Regular cardiac myocyte (primary cell): ENCODE data around the gene CCL28. TPM values are rescaled to one million over a fixed set of nuclear protein-coding genes. Genes with fewer than 3 reads are reported as not detected.

Experiments
- total RNA-seq: library from RNA; depleted of rRNA; stranded (reverse); fragments of >200 nt; gene quantifications from 2 replicates; pipeline ENCODE4 v1.2.3, GENCODE V29; 2014

Gene CCL28, protein sequence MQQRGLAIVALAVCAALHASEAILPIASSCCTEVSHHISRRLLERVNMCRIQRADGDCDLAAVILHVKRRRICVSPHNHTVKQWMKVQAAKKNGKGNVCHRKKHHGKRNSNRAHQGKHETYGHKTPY
- 2.1 and 6.2 TPM in 2 replicates for total RNA-seq

DNA sequence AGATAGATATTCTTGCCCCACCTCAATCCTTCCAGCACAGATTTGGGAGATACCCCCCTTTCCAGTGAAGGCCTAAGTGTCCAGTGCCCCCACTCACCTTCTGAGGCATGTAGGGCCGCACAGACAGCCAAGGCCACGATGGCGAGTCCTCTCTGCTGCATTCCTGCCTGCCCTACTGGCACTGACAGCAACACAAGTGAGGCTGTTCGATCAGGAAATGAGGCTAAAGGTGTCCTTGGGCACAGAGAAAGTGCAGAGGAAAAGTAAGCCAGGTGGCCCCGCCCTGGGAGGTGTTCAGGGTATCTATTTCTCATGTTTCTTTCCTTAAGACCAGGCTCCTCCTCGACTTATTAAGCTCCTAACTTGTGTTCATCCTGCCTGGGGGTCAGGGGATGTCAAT is at the start of gene CCL28:
TSS of gene CCL28 (minus strand) at position 236 of the 400 bp plus-strand sequence. CDS start at position 161, 75 bp downstream.

Other genes with a start within 250 kb of the CCL28 start
- 0.58 and 3.1 TPM in 2 replicates for gene NIM1K, start 220.2 kb downstream of the CCL28 start, total RNA-seq
- 28.8 and 29.5 TPM in 2 replicates for gene HMGCS1, start 99.0 kb downstream of the CCL28 start, total RNA-seq
- gene TMEM267, start 71.5 kb upstream of the CCL28 start, total RNA-seq = 13.0 and 16.9 TPM in 2 replicates
- 2.8 and 6.7 TPM in 2 replicates for gene C5orf34, start 102.8 kb upstream of the CCL28 start, total RNA-seq
- gene PAIP1, start 144.7 kb upstream of the CCL28 start, total RNA-seq = 76.1 and 82.2 TPM in 2 replicates
- gene NNT, start 190.8 kb upstream of the CCL28 start, total RNA-seq = 59.2 and 61.5 TPM in 2 replicates